Liver (tissue), 9 donors: ENCODE data around the gene DOCK2. TPM values are rescaled to one million over a fixed set of nuclear protein-coding genes. Genes with fewer than 3 reads are reported as not detected.

Experiments
- DNase-seq: peaks from one replicate; pipeline ENCODE4 v3.0.0-alpha.2; 2017; ENCODE audit warnings: low spot score
- H3K27ac ChIP-seq, 2 donors: one replicate each; pipeline ENCODE4 v1.7.0; 2013; ENCODE audit warnings: inconsistent platforms in 2 of 2, low read length in 2 of 2, control low read depth in 1 of 2, low read depth in 1 of 2, mild to moderate bottlenecking in 1 of 2
- H3K27me3 ChIP-seq, 4 donors: one replicate each; pipeline versions ENCODE4 v1.6.1 to v1.7.0; 2013; ENCODE audit warnings: low read length in 3 of 4, inconsistent platforms in 1 of 4, mild to moderate bottlenecking in 1 of 4, moderate library complexity in 1 of 4; ENCODE audit not compliant: control insufficient read depth in 4 of 4, insufficient read depth in 4 of 4
- H3K36me3 ChIP-seq, 4 donors: one replicate each; pipeline versions ENCODE4 v1.6.1 to v1.7.0; 2013; ENCODE audit warnings: low read length in 3 of 4, mild to moderate bottlenecking in 3 of 4, low read depth in 1 of 4, moderate library complexity in 1 of 4; ENCODE audit not compliant: control insufficient read depth in 4 of 4, insufficient read depth in 3 of 4
- H3K4me1 ChIP-seq, 4 donors: one replicate each; pipeline versions ENCODE4 v1.6.1 to v1.7.0; 2013; ENCODE audit warnings: low read length in 3 of 4, mild to moderate bottlenecking in 3 of 4, moderate library complexity in 1 of 4; ENCODE audit not compliant: control insufficient read depth in 4 of 4, insufficient read depth in 4 of 4
- H3K4me3 ChIP-seq, 3 donors: one replicate each; pipeline versions ENCODE4 v1.6.1 to v1.7.0; 2013; ENCODE audit warnings: low read length in 3 of 3, control low read depth in 1 of 3, low read depth in 1 of 3, mild to moderate bottlenecking in 1 of 3
- H3K9ac ChIP-seq, 2 donors: one replicate each; pipeline ENCODE4 v1.7.0; 2013; ENCODE audit warnings: low read length in 2 of 2, mild to moderate bottlenecking in 2 of 2, moderate library complexity in 2 of 2, control low read depth in 1 of 2, low read depth in 1 of 2
- H3K9me3 ChIP-seq, 4 donors: one replicate each; pipeline versions ENCODE4 v1.6.1 to v1.7.0; 2013; ENCODE audit warnings: low read length in 3 of 4; ENCODE audit not compliant: control insufficient read depth in 4 of 4
- CTCF ChIP-seq: fragments of 150-350 bp; IDR thresholded peaks from 2 replicates; pipeline ENCODE4 v1.5.1; 2017; ENCODE audit warnings: improper control_type of control experiment, low read depth, low read length; ENCODE audit not compliant: missing input control
- EGR1 ChIP-seq, 2 donors: IDR thresholded peaks; 2 replicates each; pipeline ENCODE4 v1.6.1; 2016 to 2018; ENCODE audit warnings: antibody characterized with exemption in 2 of 2, low read depth in 2 of 2
- FOXA1 ChIP-seq: IDR thresholded peaks from 2 replicates; pipeline ENCODE4 v1.6.1; 2016; ENCODE audit warnings: antibody characterized with exemption
- FOXA2 ChIP-seq: IDR thresholded peaks from 2 replicates; pipeline ENCODE4 v1.6.1; 2016; ENCODE audit warnings: antibody characterized with exemption
- GABPA ChIP-seq, 2 donors: IDR thresholded peaks in 1 of 2; conservative IDR thresholded peaks in 1 of 2; 2 replicates each; pipeline ENCODE4 v1.6.1; 2016; ENCODE audit warnings: antibody characterized with exemption in 2 of 2, mild to moderate bottlenecking in 1 of 2, moderate library complexity in 1 of 2
- HNF4A ChIP-seq, 2 donors: conservative IDR thresholded peaks; 2 replicates each; pipeline ENCODE4 v1.6.1; 2016; ENCODE audit warnings: antibody characterized with exemption in 2 of 2, mild to moderate bottlenecking in 2 of 2
- HNF4G ChIP-seq: IDR thresholded peaks from 2 replicates; pipeline ENCODE4 v1.6.1; 2016; ENCODE audit warnings: antibody characterized with exemption
- JUND ChIP-seq, 2 donors: IDR thresholded peaks; 2 replicates each; pipeline ENCODE4 v1.6.1; 2016; ENCODE audit warnings: antibody characterized with exemption in 2 of 2
- MAX ChIP-seq: IDR thresholded peaks from 2 replicates; pipeline ENCODE4 v1.6.1; 2016; ENCODE audit warnings: antibody characterized with exemption
- NR2F2 ChIP-seq: IDR thresholded peaks from 2 replicates; pipeline ENCODE4 v1.6.1; 2016; ENCODE audit warnings: antibody characterized with exemption
- RAD21 ChIP-seq, 2 donors: IDR thresholded peaks; 2 replicates each; pipeline ENCODE4 v1.6.1; 2016; ENCODE audit warnings: antibody characterized with exemption in 2 of 2, mild to moderate bottlenecking in 2 of 2
- SP1 ChIP-seq: IDR thresholded peaks from 2 replicates; pipeline ENCODE4 v1.6.1; 2018; ENCODE audit warnings: antibody characterized with exemption, mild to moderate bottlenecking
- TAF1 ChIP-seq: conservative IDR thresholded peaks from 2 replicates; pipeline ENCODE4 v1.6.1; 2016; ENCODE audit warnings: antibody characterized with exemption, mild to moderate bottlenecking
- YY1 ChIP-seq: IDR thresholded peaks from 2 replicates; pipeline ENCODE4 v1.6.1; 2016; ENCODE audit warnings: antibody characterized with exemption, mild to moderate bottlenecking
- WGBS: extraction: QIAGEN DNeasy Blood & Tissue Kit; methylation state at CpG from one replicate; pipeline ENCODE4 v1.1.7; 2013; 5-methylcytosine and 5-hydroxymethylcytosine counted together
- polyA plus RNA-seq, 2 donors: library from polyadenylated mRNA; stranded (reverse) in 1 of 2; unstranded in 1 of 2; fragments of 200-250 nt in 1 of 2; fragments of >200 nt in 1 of 2; fragmentation: Nextera tagmentation in 1 of 2; extraction: Ambion mirVana in 1 of 2; gene quantifications; one replicate each; pipeline versions ENCODE4 v1.2.1 to v1.2.3, GENCODE V29; 2013 to 2015
- total RNA-seq, 2 donors: library from RNA; depleted of rRNA; stranded (reverse); fragments of >200 nt; gene quantifications; one replicate each; pipeline ENCODE4 v1.2.3, GENCODE V29; 2014
- TF ChIP-seq, protein P1 (sequence below): IDR thresholded peaks from 2 replicates; pipeline ENCODE4 v1.6.1; 2016; ENCODE audit warnings: antibody characterized with exemption, mild to moderate bottlenecking
- TF ChIP-seq, protein P2 (sequence below): IDR thresholded peaks from 2 replicates; pipeline ENCODE4 v1.6.1; 2016; ENCODE audit warnings: antibody characterized with exemption
- donor health status: healthy.
- donor health status: healthy.
- donor health status: healthy.
- donor health status: healthy.
- donor health status: healthy.

DOCK2 gene
- total and polyA plus RNA-seq, 4 donors: 2.3 to 26.6 (median 8.2) TPM

DNA sequence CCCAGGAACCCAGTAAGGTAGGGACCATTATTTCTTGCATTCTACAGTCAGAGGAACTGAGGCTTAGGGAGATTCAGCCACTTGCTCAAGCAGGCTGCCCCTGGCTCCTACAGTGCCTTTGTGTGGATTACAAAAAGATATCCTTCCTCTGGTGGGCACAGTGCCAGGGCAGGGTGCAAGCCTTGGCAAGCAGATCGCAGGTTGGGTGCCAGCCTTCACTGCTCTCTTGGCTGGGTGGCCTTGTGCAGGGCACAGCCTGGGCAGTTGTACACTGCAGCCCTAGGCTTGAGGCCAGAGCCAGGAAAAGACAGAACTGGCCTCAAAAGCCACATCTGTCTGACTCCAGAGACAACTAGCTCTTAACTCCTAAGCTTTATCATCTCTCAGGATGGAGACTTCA lies 15.0 kb downstream of the DOCK2 start:
- H3K9ac ChIP-seq: no peak overlapping the region
- H3K4me3 ChIP-seq: no peak overlapping the region
- H3K9me3 ChIP-seq: no peaks in the 10 kb centered on the region
- H3K36me3 ChIP-seq: no peaks in the 10 kb centered on the region
- no peak overlapping the region for H3K27ac ChIP-seq
- TF ChIP-seq FOXA2: no peak
- no peak for TF ChIP-seq EGR1 (IDR thresholded peaks at IDR 0.05; ENCODE audit: low read depth in 2 of 2)
- no peak for TF ChIP-seq JUND (IDR thresholded peaks at IDR 0.05)
- TF ChIP-seq HNF4G: no peak
- no peak for TF ChIP-seq CTCF
- no peak for TF ChIP-seq SP1
- no peak for TF ChIP-seq HNF4A (conservative IDR thresholded peaks at IDR 0.05)
- TF ChIP-seq, protein P1, sequence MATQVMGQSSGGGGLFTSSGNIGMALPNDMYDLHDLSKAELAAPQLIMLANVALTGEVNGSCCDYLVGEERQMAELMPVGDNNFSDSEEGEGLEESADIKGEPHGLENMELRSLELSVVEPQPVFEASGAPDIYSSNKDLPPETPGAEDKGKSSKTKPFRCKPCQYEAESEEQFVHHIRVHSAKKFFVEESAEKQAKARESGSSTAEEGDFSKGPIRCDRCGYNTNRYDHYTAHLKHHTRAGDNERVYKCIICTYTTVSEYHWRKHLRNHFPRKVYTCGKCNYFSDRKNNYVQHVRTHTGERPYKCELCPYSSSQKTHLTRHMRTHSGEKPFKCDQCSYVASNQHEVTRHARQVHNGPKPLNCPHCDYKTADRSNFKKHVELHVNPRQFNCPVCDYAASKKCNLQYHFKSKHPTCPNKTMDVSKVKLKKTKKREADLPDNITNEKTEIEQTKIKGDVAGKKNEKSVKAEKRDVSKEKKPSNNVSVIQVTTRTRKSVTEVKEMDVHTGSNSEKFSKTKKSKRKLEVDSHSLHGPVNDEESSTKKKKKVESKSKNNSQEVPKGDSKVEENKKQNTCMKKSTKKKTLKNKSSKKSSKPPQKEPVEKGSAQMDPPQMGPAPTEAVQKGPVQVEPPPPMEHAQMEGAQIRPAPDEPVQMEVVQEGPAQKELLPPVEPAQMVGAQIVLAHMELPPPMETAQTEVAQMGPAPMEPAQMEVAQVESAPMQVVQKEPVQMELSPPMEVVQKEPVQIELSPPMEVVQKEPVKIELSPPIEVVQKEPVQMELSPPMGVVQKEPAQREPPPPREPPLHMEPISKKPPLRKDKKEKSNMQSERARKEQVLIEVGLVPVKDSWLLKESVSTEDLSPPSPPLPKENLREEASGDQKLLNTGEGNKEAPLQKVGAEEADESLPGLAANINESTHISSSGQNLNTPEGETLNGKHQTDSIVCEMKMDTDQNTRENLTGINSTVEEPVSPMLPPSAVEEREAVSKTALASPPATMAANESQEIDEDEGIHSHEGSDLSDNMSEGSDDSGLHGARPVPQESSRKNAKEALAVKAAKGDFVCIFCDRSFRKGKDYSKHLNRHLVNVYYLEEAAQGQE: no peak
- TF ChIP-seq TAF1: no peak
- no peak for TF ChIP-seq RAD21 (IDR thresholded peaks at IDR 0.05)
- TF ChIP-seq NR2F2: no peak
- TF ChIP-seq, protein P2, sequence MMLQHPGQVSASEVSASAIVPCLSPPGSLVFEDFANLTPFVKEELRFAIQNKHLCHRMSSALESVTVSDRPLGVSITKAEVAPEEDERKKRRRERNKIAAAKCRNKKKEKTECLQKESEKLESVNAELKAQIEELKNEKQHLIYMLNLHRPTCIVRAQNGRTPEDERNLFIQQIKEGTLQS: no peak
- no peak for TF ChIP-seq YY1
- no peak for TF ChIP-seq MAX
- no peak for TF ChIP-seq FOXA1
- WGBS: 2% methylated on average over 1 of the region's 1 CpG
- H3K27me3 ChIP-seq: no peaks in the 10 kb centered on the region
- H3K4me1 ChIP-seq: peaks cover 0 to 5% (median 0%) of the 10 kb centered on the region in 4 donors
- DNase-seq: no peak

DNA sequence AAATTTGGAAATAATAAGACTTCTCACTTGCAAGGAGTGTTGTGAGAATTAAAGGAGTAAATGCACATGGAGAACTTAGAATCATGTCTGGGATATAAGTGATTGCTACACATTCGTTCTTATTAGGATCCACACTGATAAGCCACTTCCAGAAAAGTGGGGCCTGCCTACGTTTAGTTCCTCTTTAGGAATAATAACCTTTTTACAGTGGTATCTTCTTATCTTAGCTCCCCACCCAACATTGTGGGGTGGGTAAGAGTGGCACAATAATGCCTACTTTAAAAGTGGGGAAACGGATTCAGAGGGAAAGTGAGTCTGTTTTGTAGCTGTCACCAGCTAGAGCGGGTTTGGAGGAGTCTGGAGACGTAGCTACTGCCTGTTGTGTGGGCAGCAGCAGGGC lies 16.0 kb downstream of the DOCK2 start:
- 85% methylated on average over 5 of the region's 5 CpGs for WGBS

More for the DNA sequence above, 16.0 kb downstream of the DOCK2 start:
- no peaks in the 10 kb centered on the region for H3K9me3 ChIP-seq
- DNase-seq: no peak
- no peak overlapping the region for H3K4me3 ChIP-seq
- H3K9ac ChIP-seq: no peak overlapping the region
- no peaks in the 10 kb centered on the region for H3K27me3 ChIP-seq
- TF ChIP-seq, protein P2: no peak
- TF ChIP-seq TAF1 (no peak), NR2F2 (no peak), GABPA (IDR thresholded peaks at IDR 0.05 in 1 of 2, conservative IDR thresholded peaks at IDR 0.05 in 1 of 2) (no peak), FOXA2 (no peak), MAX (no peak), YY1 (no peak), FOXA1 (no peak)
- TF ChIP-seq, protein P1: no peak
- no peak overlapping the region for H3K27ac ChIP-seq
- H3K4me1 ChIP-seq: peaks cover 0 to 5% (median 0%) of the 10 kb centered on the region in 4 donors
- H3K36me3 ChIP-seq: no peaks in the 10 kb centered on the region
